GM10248 (cell line): ENCODE data around the gene MCC.

Experiments
- CTCF ChIA-PET: fragments of 300-600 bp; sonication (Branson Sonifier 250); formaldehyde crosslinking; extraction: SDS; loops from one replicate; lab custom pipeline; 2021; ENCODE audit warnings: antibody characterized with exemption; lab: Yijun Ruan, JAX
- POLR2A ChIA-PET: fragments of 350-650 bp; sonication (Branson Sonifier 250); formaldehyde crosslinking; extraction: SDS; loops from one replicate; lab custom pipeline; 2020; ENCODE audit warnings: antibody characterized with exemption; lab: Yijun Ruan, JAX
- DNase-seq: peaks from one replicate; pipeline ENCODE4 v3.0.0; 2012; ENCODE audit errors: extremely low spot score
- TF ChIP-seq, protein P1 (sequence below): IDR thresholded peaks from 2 replicates; pipeline ENCODE4 v1.5.1; 2012; ENCODE audit warnings: mild to moderate bottlenecking, low read depth; ENCODE audit errors: extremely low read depth, missing control alignments, control extremely low read depth

MCC gene

DNA sequence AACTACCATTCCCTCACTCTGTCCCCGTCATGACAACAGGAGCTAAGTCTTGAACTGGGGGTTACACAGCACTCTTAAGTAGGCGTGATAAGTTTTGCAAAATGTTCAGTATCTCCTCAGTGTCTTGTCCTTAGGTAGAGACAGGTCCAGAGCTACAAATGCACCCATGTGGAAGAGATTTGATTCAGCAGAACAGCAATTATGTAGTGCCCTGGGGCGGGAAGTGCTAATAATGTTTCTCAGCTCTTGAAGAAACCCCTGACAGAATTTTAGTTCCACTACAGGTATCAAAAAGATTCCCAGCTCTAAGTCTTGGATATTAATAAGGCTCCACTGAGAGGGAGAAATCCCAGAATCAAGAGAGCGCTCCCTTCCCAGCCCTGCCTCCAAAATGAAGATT is 462.0 kb downstream of the MCC start:
- CTCF ChIA-PET: interaction anchor here (1.2 to 1.6 kb wide), 2 partner anchors 23 to 30 kb away, joined by 3 to 6 read pairs; no protein-coding TSS in a partner anchor
- POLR2A ChIA-PET: no interaction called here
- TF ChIP-seq, protein P1, sequence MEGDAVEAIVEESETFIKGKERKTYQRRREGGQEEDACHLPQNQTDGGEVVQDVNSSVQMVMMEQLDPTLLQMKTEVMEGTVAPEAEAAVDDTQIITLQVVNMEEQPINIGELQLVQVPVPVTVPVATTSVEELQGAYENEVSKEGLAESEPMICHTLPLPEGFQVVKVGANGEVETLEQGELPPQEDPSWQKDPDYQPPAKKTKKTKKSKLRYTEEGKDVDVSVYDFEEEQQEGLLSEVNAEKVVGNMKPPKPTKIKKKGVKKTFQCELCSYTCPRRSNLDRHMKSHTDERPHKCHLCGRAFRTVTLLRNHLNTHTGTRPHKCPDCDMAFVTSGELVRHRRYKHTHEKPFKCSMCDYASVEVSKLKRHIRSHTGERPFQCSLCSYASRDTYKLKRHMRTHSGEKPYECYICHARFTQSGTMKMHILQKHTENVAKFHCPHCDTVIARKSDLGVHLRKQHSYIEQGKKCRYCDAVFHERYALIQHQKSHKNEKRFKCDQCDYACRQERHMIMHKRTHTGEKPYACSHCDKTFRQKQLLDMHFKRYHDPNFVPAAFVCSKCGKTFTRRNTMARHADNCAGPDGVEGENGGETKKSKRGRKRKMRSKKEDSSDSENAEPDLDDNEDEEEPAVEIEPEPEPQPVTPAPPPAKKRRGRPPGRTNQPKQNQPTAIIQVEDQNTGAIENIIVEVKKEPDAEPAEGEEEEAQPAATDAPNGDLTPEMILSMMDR: no peak
- DNase-seq: no peak

DNA sequence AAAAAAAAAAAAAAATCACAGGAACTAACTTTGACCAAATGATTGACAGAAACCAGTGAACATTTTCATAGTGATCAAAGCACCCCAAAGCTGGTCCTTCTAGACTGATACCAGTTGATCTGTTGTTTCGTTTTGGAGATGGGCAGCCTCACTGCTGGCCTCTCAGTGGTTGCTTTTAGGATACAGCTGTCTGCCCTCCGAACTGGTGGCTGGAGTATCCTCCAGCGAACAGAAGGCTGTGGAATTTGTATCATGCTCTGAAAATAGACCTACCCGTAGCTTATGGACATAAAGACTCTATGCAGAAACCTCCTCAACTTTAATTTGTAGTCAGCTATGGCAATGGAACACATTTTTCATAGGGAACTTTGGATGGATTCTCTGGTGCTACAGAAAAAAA is 462.7 kb downstream of the MCC start:
- ChIA-PET POLR2A (no interaction called here), CTCF (interaction anchor here (1.2 to 1.6 kb wide), 2 partner anchors 23 to 29 kb away, joined by 3 to 6 read pairs; no protein-coding TSS in a partner anchor)
- TF ChIP-seq, protein P1: no peak
- no peak for DNase-seq

DNA sequence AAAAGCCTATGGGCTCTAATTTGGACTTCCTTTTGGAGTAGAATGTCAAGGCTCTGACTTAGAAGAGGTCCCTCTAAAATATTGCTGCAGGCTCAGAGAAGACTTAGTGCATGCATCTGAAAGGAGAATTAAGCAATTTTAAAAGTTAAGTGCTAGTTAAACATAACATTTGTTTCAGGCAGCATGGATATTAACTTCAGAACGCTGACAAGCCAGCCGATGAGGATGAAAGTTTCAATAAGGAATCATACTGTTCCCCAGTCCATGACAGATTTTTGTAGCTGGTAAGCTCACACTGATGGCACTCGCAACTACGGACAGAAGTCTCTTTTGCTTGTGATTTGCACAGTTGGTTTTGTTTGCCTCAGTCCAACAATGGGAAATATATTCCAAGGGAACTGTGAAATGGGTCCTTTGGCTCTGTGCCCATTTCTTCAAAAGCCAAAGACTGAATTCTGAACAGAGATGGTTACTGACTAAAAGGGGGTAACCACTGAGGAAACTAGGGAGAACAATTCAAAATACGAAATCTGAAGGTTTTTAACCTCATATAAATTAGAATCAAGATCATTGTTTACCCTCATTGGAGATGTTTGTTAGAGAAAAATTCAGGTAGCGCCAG is 464.1 kb downstream of the MCC start:
- TF ChIP-seq, protein P1: no peak
- ChIA-PET POLR2A (no interaction called here), CTCF (interaction anchor here (1.0 to 1.4 kb wide), 3 partner anchors 28 to 486 kb away, joined by 3 to 5 read pairs (median 3); no protein-coding TSS in a partner anchor)
- no peak for DNase-seq

DNA sequence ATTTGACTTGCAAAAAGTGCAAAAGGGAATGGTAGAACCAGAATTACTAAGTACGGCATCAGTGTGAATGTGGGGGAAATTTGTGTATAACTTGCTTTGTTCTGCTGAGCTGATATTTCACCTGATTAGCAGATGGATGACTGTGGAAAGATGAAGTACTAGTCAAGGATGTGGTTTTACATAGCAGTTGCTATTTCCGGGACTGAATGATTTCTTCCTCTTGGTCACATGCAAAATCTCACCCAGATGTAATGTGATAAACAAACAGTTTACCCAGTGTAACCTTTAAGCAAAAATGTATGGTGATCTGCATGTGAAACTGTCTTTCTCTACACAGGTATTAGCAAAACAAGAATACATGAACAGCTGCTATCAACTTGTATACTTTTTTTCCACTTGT is 465.6 kb downstream of the MCC start:
- ChIA-PET POLR2A (no interaction called here), CTCF (interaction anchor here (1.1 to 2.5 kb wide), 3 partner anchors 26 to 57 kb away, joined by 3 to 8 read pairs (median 3); no protein-coding TSS in a partner anchor)
- TF ChIP-seq, protein P1: no peak
- no peak for DNase-seq

DNA sequence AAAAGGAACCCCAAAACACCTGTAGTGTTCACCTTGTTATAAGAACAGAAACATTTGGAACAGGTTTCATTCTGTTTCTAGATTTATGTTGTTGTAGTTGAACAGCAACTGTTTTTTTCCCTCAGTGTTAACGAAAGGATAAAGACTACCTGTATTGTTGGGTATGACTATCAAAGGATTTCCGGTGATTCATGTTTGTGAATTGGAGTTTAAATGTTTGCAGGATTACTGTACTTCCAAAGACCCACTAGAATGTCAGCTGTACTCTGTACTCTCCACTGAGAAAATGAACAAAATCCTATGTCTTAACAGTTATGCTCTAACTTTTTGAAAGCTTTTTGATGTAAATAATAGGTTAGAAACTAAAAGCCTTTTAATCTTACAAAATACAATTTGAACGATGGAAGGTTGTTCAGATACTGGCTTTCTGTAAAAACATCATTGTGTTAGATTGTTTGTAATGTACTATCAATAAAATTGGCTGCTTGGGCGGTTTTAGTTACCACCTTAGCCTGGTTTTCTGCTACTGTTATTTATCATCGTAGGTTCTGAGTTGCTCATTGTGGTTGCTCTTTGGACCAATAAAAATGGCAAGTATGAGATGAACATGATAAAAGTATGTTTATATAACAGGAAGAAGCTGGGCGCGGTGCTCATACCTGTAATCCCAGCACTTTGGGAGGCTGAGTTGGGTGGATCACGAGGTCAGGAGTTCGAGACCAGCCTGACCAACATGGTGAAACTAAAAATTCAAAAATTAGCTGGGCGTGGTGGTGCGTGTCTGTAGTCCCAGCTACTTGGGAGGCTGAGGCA is 467.6 kb downstream of the MCC start:
- TF ChIP-seq, protein P1: no peak
- CTCF ChIA-PET: interaction anchor here (0.8 to 2.5 kb wide), 2 partner anchors 24 to 27 kb away, joined by 3 to 8 read pairs; no protein-coding TSS in a partner anchor
- DNase-seq: no peak
- POLR2A ChIA-PET: no interaction called here

DNA sequence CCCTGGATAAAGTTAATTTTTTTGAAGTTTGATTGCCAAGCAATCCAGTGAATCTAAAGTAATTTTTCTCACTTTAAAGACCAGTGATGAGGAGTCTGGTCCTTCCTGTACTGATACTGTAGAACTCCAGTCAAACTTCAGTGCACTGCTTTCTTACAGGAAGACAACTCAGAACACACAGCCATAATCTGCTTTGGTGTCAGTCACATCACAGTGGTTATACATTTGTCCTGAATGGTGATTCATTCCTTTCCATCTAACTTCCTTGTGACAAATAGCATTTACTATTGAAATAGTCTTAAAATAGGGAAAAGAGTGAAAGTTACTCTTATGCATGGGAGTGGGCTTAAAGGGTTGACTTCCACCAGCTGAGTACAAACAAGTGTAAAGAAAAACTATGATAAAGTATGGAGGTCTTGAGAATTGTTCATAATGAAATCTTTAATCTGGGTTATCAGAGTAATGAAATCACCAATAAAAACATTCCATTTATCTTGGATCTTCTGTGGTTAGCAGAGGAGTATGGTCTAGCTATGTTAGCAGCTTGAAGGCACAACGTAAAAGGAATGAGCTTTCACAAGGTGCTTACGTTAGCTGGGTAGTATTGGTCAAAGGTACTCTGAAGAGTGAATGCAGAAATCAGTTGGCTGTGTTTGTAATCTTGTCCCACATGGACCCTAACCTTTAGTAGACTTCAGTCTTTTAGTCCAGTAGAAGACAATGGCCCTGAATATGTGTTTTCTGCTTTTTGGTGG is 470.2 kb downstream of the MCC start:
- TF ChIP-seq, protein P1: no peak
- POLR2A ChIA-PET: no interaction called here
- CTCF ChIA-PET: interaction anchor here (1.1 to 3.2 kb wide), 2 partner anchors 22 to 28 kb away, joined by 3 to 11 read pairs; no protein-coding TSS in a partner anchor
- no peak for DNase-seq
